ENCODE measurements around the gene TENT5C.

Gene TENT5C

GRCh38 chr1:117628343-117628742 lies 22.5 kb downstream of the TENT5C start:
- H3K4me3 ChIP-seq (replicated peaks; ENCODE audit: low read depth, low read length): no peak overlapping the region
- no peak for DNase-seq (ENCODE audit: low read depth)
- TF ChIP-seq CTCF (IDR thresholded peaks at IDR 0.05; ENCODE audit: low read length, missing control alignments): no peak

- no peak for DNase-seq (ENCODE audit: low read depth)
- TF ChIP-seq CTCF (IDR thresholded peaks at IDR 0.05; ENCODE audit: low read length, missing control alignments): no peak
- no peak overlapping the region for H3K4me3 ChIP-seq (replicated peaks; ENCODE audit: low read depth, low read length)
Observed at GRCh38 chr1:117629625-117630422, 24.0 kb downstream of the TENT5C start.

- H3K4me3 ChIP-seq (replicated peaks; ENCODE audit: low read depth, low read length): no peak overlapping the region
- no peak for DNase-seq (ENCODE audit: low read depth)
- no peak for TF ChIP-seq CTCF (IDR thresholded peaks at IDR 0.05; ENCODE audit: low read length, missing control alignments)
Observed at GRCh38 chr1:117630423-117630998, 24.7 kb downstream of the TENT5C start.

- DNase-seq (ENCODE audit: low read depth): no peak
- H3K4me3 ChIP-seq (replicated peaks; ENCODE audit: low read depth, low read length): no peak overlapping the region
- TF ChIP-seq CTCF (IDR thresholded peaks at IDR 0.05; ENCODE audit: low read length, missing control alignments): no peak
Observed at GRCh38 chr1:117631359-117632160, 25.7 kb downstream of the TENT5C start.

GRCh38 chr1:117632269-117633067 lies 26.6 kb downstream of the TENT5C start:
- DNase-seq (ENCODE audit: low read depth): no peak
- no peak overlapping the region for H3K4me3 ChIP-seq (replicated peaks; ENCODE audit: low read depth, low read length)
- no peak for TF ChIP-seq CTCF (IDR thresholded peaks at IDR 0.05; ENCODE audit: low read length, missing control alignments)

GRCh38 chr1:117633068-117633345 lies 27.2 kb downstream of the TENT5C start:
- TF ChIP-seq CTCF (IDR thresholded peaks at IDR 0.05; ENCODE audit: low read length, missing control alignments): no peak
- no peak for DNase-seq (ENCODE audit: low read depth)

More at GRCh38 chr1:117633068-117633345, 27.2 kb downstream of the TENT5C start:
- H3K4me3 ChIP-seq (replicated peaks; ENCODE audit: low read depth, low read length): no peak overlapping the region

Measured in fibroblast of pulmonary artery (primary cell).